IMR-90 (cell line): ENCODE data around the gene TRIM49D2. TPM values are rescaled to one million over a fixed set of nuclear protein-coding genes. Genes with fewer than 3 reads are reported as not detected.
"Not testable (repeated sequence)": the region's sequence is repeated elsewhere in the genome, so short reads cannot be mapped to it uniquely, and the experiment has no call there.

Source experiments
- ATAC-seq: fragments of 200-7000 bp; cut with Tn5 transposase; 2 replicates; pipeline ENCODE4 v1.9.1; 2020; ENCODE audit warnings: low read depth, mild to moderate bottlenecking, moderate library complexity
- BruUV-seq: library from RNA; stranded (reverse); fragments of 400-500 nt; replicated peaks from 2 replicates; lab custom pipeline; 2021; lab: Mats Ljungman, UMichigan
- CTCF ChIA-PET: fragments of 300-600 bp; formaldehyde crosslinking; extraction: SDS; loops from one replicate; lab custom pipeline; 2021; ENCODE audit warnings: antibody characterized with exemption; lab: Yijun Ruan, JAX
- POLR2A ChIA-PET: fragments of 300-600 bp; sonication (Branson Sonifier 250); formaldehyde crosslinking; loops from one replicate; lab custom pipeline; 2022; ENCODE audit warnings: antibody characterized with exemption; ENCODE audit not compliant: unreplicated experiment; lab: Charles Lee
- DNase-seq: peaks from one replicate; pipeline ENCODE4 v3.0.0; 2013
- H2AFZ ChIP-seq: replicated peaks from 2 replicates; pipeline ENCODE3; 2013; ENCODE audit warnings: low read length, mild to moderate bottlenecking; ENCODE audit not compliant: poor library complexity
- H2AK5ac ChIP-seq: 2 replicates; pipeline ENCODE4 v1.6.1; 2013; ENCODE audit warnings: low read depth, low read length, inconsistent platforms
- H2AK9ac ChIP-seq: replicated peaks from 2 replicates; pipeline ENCODE3; 2013; ENCODE audit warnings: mild to moderate bottlenecking, low read depth, low read length, moderate library complexity; ENCODE audit not compliant: poor library complexity
- H2BK120ac ChIP-seq: 2 replicates; pipeline ENCODE4 v1.6.1; 2013; ENCODE audit warnings: low read depth, low read length, inconsistent platforms
- H2BK15ac ChIP-seq: 3 replicates; pipeline ENCODE4 v1.6.1; 2013; ENCODE audit warnings: low read depth, low read length, inconsistent platforms
- H2BK20ac ChIP-seq: 2 replicates; pipeline ENCODE4 v1.6.1; 2013; ENCODE audit warnings: low read depth, mild to moderate bottlenecking, inconsistent platforms, low read length, moderate library complexity
- H2BK5ac ChIP-seq: 2 replicates; pipeline ENCODE4 v1.6.1; 2013; ENCODE audit warnings: mild to moderate bottlenecking, low read depth, low read length, inconsistent platforms; ENCODE audit not compliant: poor library complexity, severe bottlenecking
- H3K14ac ChIP-seq: replicated peaks from 2 replicates; pipeline ENCODE4 v1.6.1; 2013; ENCODE audit warnings: low read depth, low read length, inconsistent platforms
- H3K18ac ChIP-seq: 2 replicates; pipeline ENCODE4 v1.6.1; 2013; ENCODE audit warnings: low read depth, low read length, control low read depth
- H3K23ac ChIP-seq: 2 replicates; pipeline ENCODE4 v1.6.1; 2013; ENCODE audit warnings: low read depth, low read length, inconsistent platforms
- H3K27ac ChIP-seq: 2 replicates; pipeline ENCODE4 v1.5.1; 2013; ENCODE audit warnings: mild to moderate bottlenecking, control low read depth, low read length; ENCODE audit not compliant: insufficient read depth
- H3K27me3 ChIP-seq: 2 replicates; pipeline ENCODE4 v1.6.1; 2013; ENCODE audit warnings: low read length; ENCODE audit not compliant: control insufficient read depth, insufficient read depth
- H3K36me3 ChIP-seq: 2 replicates; pipeline ENCODE4 v1.6.1; 2013; ENCODE audit warnings: low read length, mixed read lengths; ENCODE audit not compliant: control insufficient read depth, insufficient read depth
- H3K4ac ChIP-seq: 2 replicates; pipeline ENCODE4 v1.6.1; 2013; ENCODE audit warnings: low read depth, low read length, inconsistent platforms
- H3K4me1 ChIP-seq: 2 replicates; pipeline ENCODE4 v1.6.1; 2013; ENCODE audit warnings: low read length, mixed read lengths; ENCODE audit not compliant: control insufficient read depth, insufficient read depth
- H3K4me2 ChIP-seq: 2 replicates; pipeline ENCODE4 v1.6.1; 2013; ENCODE audit warnings: low read depth, mild to moderate bottlenecking, control low read depth, low read length, moderate library complexity
- H3K4me3 ChIP-seq: 2 replicates; pipeline ENCODE4 v1.5.1; 2013; ENCODE audit warnings: low read depth, mild to moderate bottlenecking, control low read depth, low read length, moderate library complexity; ENCODE audit not compliant: insufficient read depth
- H3K56ac ChIP-seq: 2 replicates; pipeline ENCODE4 v1.6.1; 2013; ENCODE audit warnings: low read length, inconsistent platforms; ENCODE audit not compliant: insufficient read depth; ENCODE audit errors: extremely low read depth
- H3K79me1 ChIP-seq, 2 experiments: 2 replicates each; pipeline ENCODE4 v1.6.1; 2013; ENCODE audit warnings: low read length in 2 of 2, inconsistent platforms in 1 of 2, low read depth in 1 of 2
- H3K9ac ChIP-seq: 2 replicates; pipeline ENCODE4 v1.6.1; 2013; ENCODE audit warnings: low read depth, low read length, control low read depth
- H3K9me1 ChIP-seq: 2 replicates; pipeline ENCODE4 v1.6.1; 2013; ENCODE audit warnings: low read length, inconsistent platforms; ENCODE audit not compliant: insufficient read depth
- H3K9me3 ChIP-seq: 2 replicates; pipeline ENCODE4 v1.6.1; 2013; ENCODE audit warnings: low read length; ENCODE audit not compliant: control insufficient read depth, insufficient read depth
- H4K20me1 ChIP-seq: 2 replicates; pipeline ENCODE4 v1.6.1; 2013; ENCODE audit warnings: low read length, inconsistent platforms; ENCODE audit not compliant: insufficient read depth
- H4K5ac ChIP-seq: 2 replicates; pipeline ENCODE4 v1.6.1; 2013; ENCODE audit warnings: mild to moderate bottlenecking, low read depth, low read length, control low read depth
- H4K8ac ChIP-seq, 2 experiments: 2 replicates each; pipeline ENCODE4 v1.6.1; 2013; ENCODE audit warnings: low read depth in 2 of 2, low read length in 2 of 2, control low read depth in 1 of 2, inconsistent platforms in 1 of 2
- H4K91ac ChIP-seq: 2 replicates; pipeline ENCODE4 v1.6.1; 2013; ENCODE audit warnings: low read depth, low read length, inconsistent platforms; ENCODE audit not compliant: insufficient read depth
- WGBS, 2 experiments: methylation state at CpG; one replicate each; pipeline versions ENCODE4 v1.1.5 to v1.1.7; 2013; ENCODE audit warnings: missing lambda C conversion rate in 2 of 2; ENCODE audit not compliant: insufficient read length in 1 of 2; ENCODE audit errors: extremely low coverage in 2 of 2; 5-methylcytosine and 5-hydroxymethylcytosine counted together
- dilution Hi-C: fragments of 300-500 bp; cut with HindIII; formaldehyde crosslinking; loops from one replicate; pipeline ENCODE4 v1.14.3; 2018; ENCODE audit warnings: low sequenced_read_pairs; ENCODE audit not compliant: unreplicated experiment
- in situ Hi-C: fragments of 300-500 bp; cut with MboI; formaldehyde crosslinking; loops from 3 replicates; pipeline ENCODE4 v1.14.3; 2019; ENCODE audit warnings: low sequenced_read_pairs, inconsistent platforms, mixed read lengths
- intact Hi-C: fragments of 100-400 bp; cut with micrococcal nuclease; formaldehyde crosslinking; loops from 2 replicates; pipeline ENCODE4 v1.10.0; 2022
- microRNA-seq, 2 experiments: library from miRNA; stranded (forward) in 1 of 2; unstranded in 1 of 2; fragments of 10-50 nt in 1 of 2; fragments of <30 nt in 1 of 2; gene quantifications in 1 of 2; microRNA quantifications in 1 of 2; one replicate each; pipeline versions ENCODE3 to v1.1.0; 2013 to 2020; ENCODE audit not compliant: insufficient read depth in 1 of 2, insufficient read length in 1 of 2, unreplicated experiment in 1 of 2
- polyA plus RNA-seq, 3 experiments: library from polyadenylated mRNA; depleted of rRNA; stranded (reverse); fragments of >200 nt; gene quantifications; 2 replicates each; pipeline ENCODE4 v1.2.3, GENCODE V29; 2012; ENCODE audit warnings: low replicate concordance in 1 of 3
- small RNA-seq, 5 experiments: library from RNA; depleted of rRNA; stranded (forward); fragments of <200 nt; gene quantifications; one replicate each; pipeline ENCODE3, GENCODE V24; 2012
- total RNA-seq: library from RNA; depleted of rRNA; stranded (reverse); fragments of >200 nt; gene quantifications from 2 replicates; pipeline ENCODE4 v1.2.3, GENCODE V29; 2012; rRNA removed

TRIM49D2 gene
- total and polyA plus RNA-seq, 2 of the 4 experiments (the other 2 are of a cell fraction), result not detected

DNA sequence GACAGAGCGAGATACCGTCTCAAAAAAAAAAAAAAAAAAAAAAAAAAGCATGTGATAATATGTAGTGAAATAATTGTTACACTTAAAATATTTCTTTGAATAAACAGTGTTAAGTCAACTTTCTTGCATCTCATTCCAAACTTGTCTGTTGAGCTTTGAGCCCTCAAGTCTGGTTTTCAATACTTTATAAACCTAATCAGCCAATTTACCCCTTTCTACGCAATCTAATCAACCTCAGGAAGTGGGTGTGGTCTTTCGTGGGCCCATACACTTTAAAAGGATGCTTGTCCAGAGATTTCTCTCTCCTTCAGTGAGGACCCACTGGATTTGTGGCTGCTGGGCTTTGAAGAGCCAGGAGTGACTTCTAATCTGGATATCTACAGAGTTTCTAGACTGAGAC is 41.9 kb downstream of the TRIM49D2 start, which contains the start of gene TRIM64:
TRIM64 (plus strand) TSS at position 301 of the 400 bp plus-strand sequence. CDS start 2,467 bp downstream, outside the sequence.
- H4K5ac ChIP-seq, H2BK20ac ChIP-seq, H3K23ac ChIP-seq, H3K56ac ChIP-seq, H3K9me1 ChIP-seq, CTCF ChIA-PET, intact Hi-C loops, H3K27me3 ChIP-seq, H2BK120ac ChIP-seq, H3K27ac ChIP-seq, H2AK9ac ChIP-seq, H2AK5ac ChIP-seq, in situ Hi-C loops, H3K4me2 ChIP-seq, H3K9me3 ChIP-seq, H3K14ac ChIP-seq, H2AFZ ChIP-seq, H4K91ac ChIP-seq, DNase-seq, H4K20me1 ChIP-seq, H3K4me1 ChIP-seq, H3K4me3 ChIP-seq, H3K18ac ChIP-seq, POLR2A ChIA-PET, H3K4ac ChIP-seq, BruUV-seq, H2BK5ac ChIP-seq, dilution Hi-C loops, ATAC-seq, H4K8ac ChIP-seq, H3K36me3 ChIP-seq, H2BK15ac ChIP-seq, H3K9ac ChIP-seq, H3K79me1 ChIP-seq: not testable (repeated sequence)
- no CpG with 5 or more reads among the region's 4 CpGs for WGBS, 2 experiments

Small RNAs within 50 kb of the gene (microRNA-seq; reads per million reads assigned to microRNA genes)
- not detected for gene AP004607.1 (ENCODE audit: insufficient read depth, insufficient read length)

Small RNAs within 50 kb of the gene (small RNA-seq; reads per million reads assigned to genes)
- 0 reads per million in 5 experiments for gene AP004607.1

Other genes with a start within 250 kb of the TRIM49D2 start
- not detected in 2 replicates for gene TRIM77, start 213.8 kb upstream of the TRIM49D2 start, total RNA-seq
- not detected in 2 replicates for gene TRIM77, start 213.8 kb upstream of the TRIM49D2 start, polyA plus RNA-seq (2012; rRNA removed)
- not detected in 2 replicates for gene TRIM49, start 115.5 kb upstream of the TRIM49D2 start, total RNA-seq
- not detected in 2 replicates for gene TRIM49, start 115.5 kb upstream of the TRIM49D2 start, polyA plus RNA-seq (2012; rRNA removed)
- not detected in 2 replicates for gene TRIM64B, start 45.6 kb upstream of the TRIM49D2 start, total RNA-seq
- not detected in 2 replicates for gene TRIM64B, start 45.6 kb upstream of the TRIM49D2 start, polyA plus RNA-seq (2012; rRNA removed)
- not detected in 2 replicates for gene TRIM49D1, start 1.8 kb upstream of the TRIM49D2 start, total RNA-seq
- gene TRIM49D1, start 1.8 kb upstream of the TRIM49D2 start, polyA plus RNA-seq (2012; rRNA removed), result not detected in 2 replicates
- not detected in 2 replicates for gene TRIM64, start 42.0 kb downstream of the TRIM49D2 start, total RNA-seq
- gene TRIM64, start 42.0 kb downstream of the TRIM49D2 start, polyA plus RNA-seq (2012; rRNA removed), result not detected in 2 replicates
- not detected in 2 replicates for gene TRIM49C, start 107.0 kb downstream of the TRIM49D2 start, total RNA-seq
- gene TRIM49C, start 107.0 kb downstream of the TRIM49D2 start, polyA plus RNA-seq (2012; rRNA removed), result not detected in 2 replicates
- gene UBTFL1, start 161.9 kb downstream of the TRIM49D2 start, total RNA-seq, result not detected in 2 replicates
- gene UBTFL1, start 161.9 kb downstream of the TRIM49D2 start, polyA plus RNA-seq (2012; rRNA removed), result not detected in 2 replicates
- under 0.01 TPM in 1 of 2 replicates, not detected in the other for gene NAALAD2, start 210.6 kb downstream of the TRIM49D2 start, total RNA-seq
- 0.09 TPM in 1 of 2 replicates, not detected in the other for gene NAALAD2, start 210.6 kb downstream of the TRIM49D2 start, polyA plus RNA-seq (2012; rRNA removed)